ENCODE measurements around the gene THPO.

- no peak for TF ChIP-seq GATA2 (IDR thresholded peaks at IDR 0.05; ENCODE audit: low read depth, low read length)
- no peak for TF ChIP-seq GATA3 (IDR thresholded peaks at IDR 0.05; ENCODE audit: low read depth, low read length)
These were observed 31.4 kb upstream of the THPO start for GRCh38 chr3:184409331-184409926.

Measured in SH-SY5Y (cell line).